ENCODE measurements around the gene SYT8. TPM values are rescaled to one million over a fixed set of nuclear protein-coding genes. Genes with fewer than 3 reads are reported as not detected.

Gene SYT8
- total RNA-seq, 4 donors from 2014 or later: not detected

DNA sequence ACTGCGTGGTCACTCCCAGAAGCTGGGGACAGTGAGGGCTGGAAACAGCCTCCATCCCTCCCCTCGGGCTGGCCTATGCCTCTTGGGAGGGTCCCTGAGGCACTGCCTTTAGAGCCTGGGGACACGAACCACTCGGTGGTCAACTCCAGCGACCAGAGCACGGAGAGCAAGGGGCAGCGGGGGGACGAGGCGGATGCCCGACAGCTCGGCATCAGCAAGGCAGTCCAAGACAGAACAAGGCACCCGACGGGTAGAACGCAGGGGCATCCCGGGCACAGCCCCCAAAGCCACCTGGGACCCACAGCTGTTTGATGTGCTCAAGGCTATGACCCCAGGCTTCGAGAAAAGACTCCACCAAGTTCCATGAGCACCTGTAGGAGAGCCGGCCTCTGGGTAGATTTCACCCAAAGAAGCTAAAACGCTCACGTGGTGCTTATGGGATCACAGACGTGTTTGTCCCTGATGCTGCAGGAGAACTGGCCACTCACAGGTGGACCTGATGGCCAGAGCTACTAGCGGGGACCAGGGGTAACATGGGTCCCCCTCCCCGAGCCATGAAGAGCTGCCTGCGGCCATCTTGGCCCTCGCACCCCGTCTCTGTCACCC, 17.6 kb downstream of the SYT8 start:
- H3K27ac ChIP-seq: peak overlapping the region in 1 of 4 donors; percentile 80
- no peaks in the 10 kb centered on the region for H3K9me3 ChIP-seq
- H3K4me3 ChIP-seq: no peak overlapping the region
- in situ Hi-C loops (cut with MboI; ENCODE audit: low sequenced_read_pairs in 4 of 4) (no loop called here), intact Hi-C loops (cut with DNase I; ENCODE audit: low total_unique reads) (no loop called here)
- no peaks in the 10 kb centered on the region for H3K36me3 ChIP-seq
- H3K4me1 ChIP-seq: peaks cover 0 to 6% of the 10 kb centered on the region in 2 donors
- no peak for DNase-seq
- no peaks in the 10 kb centered on the region for H3K27me3 ChIP-seq
- TF ChIP-seq, protein P1, sequence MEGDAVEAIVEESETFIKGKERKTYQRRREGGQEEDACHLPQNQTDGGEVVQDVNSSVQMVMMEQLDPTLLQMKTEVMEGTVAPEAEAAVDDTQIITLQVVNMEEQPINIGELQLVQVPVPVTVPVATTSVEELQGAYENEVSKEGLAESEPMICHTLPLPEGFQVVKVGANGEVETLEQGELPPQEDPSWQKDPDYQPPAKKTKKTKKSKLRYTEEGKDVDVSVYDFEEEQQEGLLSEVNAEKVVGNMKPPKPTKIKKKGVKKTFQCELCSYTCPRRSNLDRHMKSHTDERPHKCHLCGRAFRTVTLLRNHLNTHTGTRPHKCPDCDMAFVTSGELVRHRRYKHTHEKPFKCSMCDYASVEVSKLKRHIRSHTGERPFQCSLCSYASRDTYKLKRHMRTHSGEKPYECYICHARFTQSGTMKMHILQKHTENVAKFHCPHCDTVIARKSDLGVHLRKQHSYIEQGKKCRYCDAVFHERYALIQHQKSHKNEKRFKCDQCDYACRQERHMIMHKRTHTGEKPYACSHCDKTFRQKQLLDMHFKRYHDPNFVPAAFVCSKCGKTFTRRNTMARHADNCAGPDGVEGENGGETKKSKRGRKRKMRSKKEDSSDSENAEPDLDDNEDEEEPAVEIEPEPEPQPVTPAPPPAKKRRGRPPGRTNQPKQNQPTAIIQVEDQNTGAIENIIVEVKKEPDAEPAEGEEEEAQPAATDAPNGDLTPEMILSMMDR (IDR thresholded peaks at IDR 0.05 in 4 of 5, conservative IDR thresholded peaks at IDR 0.05 in 1 of 5): no peak
- TF ChIP-seq POLR2A (IDR thresholded peaks at IDR 0.05): no peak
- ATAC-seq: no peak

DNA sequence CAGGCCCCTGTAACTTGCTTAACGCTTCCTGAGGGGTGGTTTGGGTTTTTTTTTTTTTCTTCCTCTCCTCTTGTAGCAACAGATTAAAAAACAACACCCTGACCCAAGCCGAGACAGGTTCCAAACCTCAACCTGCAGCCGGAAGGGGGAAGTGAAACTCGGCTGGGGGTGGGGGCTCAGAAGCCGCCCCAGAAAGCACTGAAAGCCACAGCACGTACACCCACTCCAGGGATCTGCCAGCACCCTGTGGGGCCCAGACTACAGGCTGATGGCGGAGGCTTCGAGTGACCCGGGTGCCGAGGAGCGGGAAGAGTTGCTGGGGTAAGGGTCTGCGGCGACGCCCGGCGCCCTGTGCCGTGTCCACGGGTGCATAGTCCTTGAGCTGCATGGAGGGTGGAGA, 18.1 kb downstream of the SYT8 start, which contains the start of gene LSP1:
LSP1 (plus strand) TSS at position 208 of the 400 bp plus-strand sequence; CDS start at position 269, 61 bp downstream.
- H3K27me3 ChIP-seq: no peaks in the 10 kb centered on the region
- intact Hi-C loops (cut with DNase I; ENCODE audit: low total_unique reads): no loop called here
- DNase-seq: no peak
- H3K4me3 ChIP-seq: peak within 1 kb of the TSS in 1 of 4 donors; percentile 1
- H3K9me3 ChIP-seq: no peaks in the 10 kb centered on the region
- in situ Hi-C loops (cut with MboI; ENCODE audit: low sequenced_read_pairs in 4 of 4): no loop called here
- no peaks in the 10 kb centered on the region for H3K36me3 ChIP-seq
- TF ChIP-seq, protein P1 (IDR thresholded peaks at IDR 0.05 in 4 of 5, conservative IDR thresholded peaks at IDR 0.05 in 1 of 5): no peak
- no peak for TF ChIP-seq POLR2A (IDR thresholded peaks at IDR 0.05)
- H3K27ac ChIP-seq: peak within 1 kb of the TSS in 1 of 4 donors; percentile 80
- ATAC-seq: no peak
- H3K4me1 ChIP-seq: peaks cover 0 to 6% of the 10 kb centered on the region in 2 donors

DNA sequence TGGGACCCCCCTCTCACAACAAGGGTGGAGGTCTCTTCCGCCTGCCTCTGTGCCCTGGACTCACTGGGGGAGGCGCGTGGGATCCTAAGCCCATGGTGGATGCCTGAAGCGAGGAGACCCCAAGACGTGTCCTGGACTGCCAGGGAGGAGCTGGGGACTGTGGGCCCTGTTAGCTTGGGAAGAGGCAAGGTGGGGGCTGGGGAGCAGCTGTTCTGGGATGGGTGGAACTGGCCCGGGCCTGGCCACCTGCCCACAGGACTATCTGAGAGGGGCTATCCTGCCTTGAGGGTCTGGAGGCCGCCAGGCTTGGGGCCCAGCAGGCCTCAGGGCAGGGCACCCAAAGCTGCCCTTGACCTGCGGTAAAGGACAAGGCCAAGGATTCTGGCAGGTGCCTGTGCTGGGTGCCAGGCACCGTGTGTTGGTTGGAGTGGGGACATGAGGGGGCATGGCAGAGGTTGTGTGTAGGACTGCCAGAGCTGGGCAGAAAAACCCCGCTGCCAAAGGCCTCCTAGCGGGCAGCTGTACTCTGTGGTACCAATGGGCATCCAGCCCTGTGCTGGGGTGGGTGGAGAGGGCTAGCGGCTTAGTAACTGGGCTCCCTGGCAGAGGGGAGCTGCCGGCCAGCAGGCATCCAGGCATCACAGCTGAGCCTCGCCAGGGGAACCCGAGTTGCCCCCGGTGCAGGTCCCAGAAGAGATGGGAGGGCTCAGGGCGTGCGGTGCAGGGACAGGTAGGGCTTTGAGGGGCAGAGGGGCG, 18.8 kb downstream of the SYT8 start:
- intact Hi-C loops (cut with DNase I; ENCODE audit: low total_unique reads): no loop called here
- peak overlapping the region in 1 of 4 donors; percentile 1 for H3K4me3 ChIP-seq
- no peaks in the 10 kb centered on the region for H3K27me3 ChIP-seq
- DNase-seq: peak in 1 of 2 donors; percentile 75
- ATAC-seq: peak in 1 of 2 donors; percentile 39
- TF ChIP-seq, protein P1 (IDR thresholded peaks at IDR 0.05 in 4 of 5, conservative IDR thresholded peaks at IDR 0.05 in 1 of 5): no peak
- no peak for TF ChIP-seq POLR2A (IDR thresholded peaks at IDR 0.05)
- no peaks in the 10 kb centered on the region for H3K9me3 ChIP-seq
- H3K27ac ChIP-seq: peak overlapping the region in 1 of 4 donors; percentile 80
- H3K36me3 ChIP-seq: no peaks in the 10 kb centered on the region
- peaks cover 0 to 6% of the 10 kb centered on the region in 2 donors for H3K4me1 ChIP-seq
- in situ Hi-C loops (cut with MboI; ENCODE audit: low sequenced_read_pairs in 4 of 4): no loop called here

DNA sequence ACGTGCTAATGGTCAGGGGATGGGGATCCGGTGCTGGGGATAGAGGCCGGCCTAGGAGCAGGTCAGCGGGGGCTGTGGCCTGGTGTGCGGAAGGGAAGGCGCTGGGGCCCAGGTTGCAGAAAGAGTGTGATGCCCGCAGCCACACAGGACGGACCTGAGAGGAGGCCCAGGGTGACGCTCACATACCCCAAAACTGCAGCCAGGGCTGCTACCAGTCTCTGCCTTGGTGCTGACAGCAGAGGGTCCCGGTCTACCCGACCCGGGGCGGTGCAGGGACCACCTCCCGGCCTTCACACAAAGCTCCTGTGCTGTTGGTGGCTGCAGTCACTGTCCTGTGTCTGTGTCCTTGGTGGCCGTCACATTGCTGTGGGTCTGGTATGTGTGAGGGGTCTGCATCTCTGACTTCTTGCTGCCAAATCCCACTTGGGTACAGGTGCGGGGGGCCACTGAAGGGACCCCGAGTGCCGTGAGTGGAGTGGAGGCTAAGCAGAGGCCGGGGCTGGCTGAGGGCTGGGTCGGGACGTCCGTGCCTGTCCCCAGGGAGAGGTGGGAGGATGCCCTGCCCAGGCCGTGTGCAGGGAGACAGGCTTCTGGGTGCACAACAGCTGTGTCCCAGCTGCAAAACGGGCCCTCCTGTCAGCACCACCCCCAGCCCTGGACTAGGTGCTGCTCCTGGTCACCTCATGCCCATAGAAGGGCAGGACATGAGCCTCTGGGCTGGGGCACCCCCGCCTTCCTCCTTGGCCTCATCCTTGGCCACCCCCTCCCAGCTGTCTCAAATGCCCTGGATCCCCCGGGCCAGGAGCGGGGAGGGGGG, 19.6 kb downstream of the SYT8 start:
- no peak for TF ChIP-seq POLR2A (IDR thresholded peaks at IDR 0.05)
- TF ChIP-seq, protein P1 (IDR thresholded peaks at IDR 0.05 in 4 of 5, conservative IDR thresholded peaks at IDR 0.05 in 1 of 5): no peak
- ATAC-seq (peak; percentile 24 to 67), DNase-seq (peak in 1 of 2 donors; percentile 86)
- Histone ChIP-seq H3K9me3 (no peaks in the 10 kb centered on the region), H3K4me1 (peaks cover 0 to 6% of the 10 kb centered on the region in 2 donors), H3K4me3 (no peak overlapping the region), H3K36me3 (no peaks in the 10 kb centered on the region), H3K27ac (peak overlapping the region in 2 of 4 donors; percentile 37 to 80), H3K27me3 (no peaks in the 10 kb centered on the region)
- in situ Hi-C loops (cut with MboI; ENCODE audit: low sequenced_read_pairs in 4 of 4): no loop called here
- intact Hi-C loops (cut with DNase I; ENCODE audit: low total_unique reads): no loop called here

Measured in gastrocnemius medialis (tissue), 4 donors.